HG03432 (cell line): ENCODE measurements around the gene SF3B1.
"Not testable (repeated sequence)": the region's sequence is repeated elsewhere in the genome, so short reads cannot be mapped to it uniquely, and the experiment has no call there.

Experiments used
- ATAC-seq: cut with Tn5 transposase; IDR thresholded peaks from one replicate; pipeline ENCODE4 v1.9.1; 2021; ENCODE audit warnings: mild to moderate bottlenecking, moderate library complexity; ENCODE audit not compliant: unreplicated experiment

SF3B1 gene, protein sequence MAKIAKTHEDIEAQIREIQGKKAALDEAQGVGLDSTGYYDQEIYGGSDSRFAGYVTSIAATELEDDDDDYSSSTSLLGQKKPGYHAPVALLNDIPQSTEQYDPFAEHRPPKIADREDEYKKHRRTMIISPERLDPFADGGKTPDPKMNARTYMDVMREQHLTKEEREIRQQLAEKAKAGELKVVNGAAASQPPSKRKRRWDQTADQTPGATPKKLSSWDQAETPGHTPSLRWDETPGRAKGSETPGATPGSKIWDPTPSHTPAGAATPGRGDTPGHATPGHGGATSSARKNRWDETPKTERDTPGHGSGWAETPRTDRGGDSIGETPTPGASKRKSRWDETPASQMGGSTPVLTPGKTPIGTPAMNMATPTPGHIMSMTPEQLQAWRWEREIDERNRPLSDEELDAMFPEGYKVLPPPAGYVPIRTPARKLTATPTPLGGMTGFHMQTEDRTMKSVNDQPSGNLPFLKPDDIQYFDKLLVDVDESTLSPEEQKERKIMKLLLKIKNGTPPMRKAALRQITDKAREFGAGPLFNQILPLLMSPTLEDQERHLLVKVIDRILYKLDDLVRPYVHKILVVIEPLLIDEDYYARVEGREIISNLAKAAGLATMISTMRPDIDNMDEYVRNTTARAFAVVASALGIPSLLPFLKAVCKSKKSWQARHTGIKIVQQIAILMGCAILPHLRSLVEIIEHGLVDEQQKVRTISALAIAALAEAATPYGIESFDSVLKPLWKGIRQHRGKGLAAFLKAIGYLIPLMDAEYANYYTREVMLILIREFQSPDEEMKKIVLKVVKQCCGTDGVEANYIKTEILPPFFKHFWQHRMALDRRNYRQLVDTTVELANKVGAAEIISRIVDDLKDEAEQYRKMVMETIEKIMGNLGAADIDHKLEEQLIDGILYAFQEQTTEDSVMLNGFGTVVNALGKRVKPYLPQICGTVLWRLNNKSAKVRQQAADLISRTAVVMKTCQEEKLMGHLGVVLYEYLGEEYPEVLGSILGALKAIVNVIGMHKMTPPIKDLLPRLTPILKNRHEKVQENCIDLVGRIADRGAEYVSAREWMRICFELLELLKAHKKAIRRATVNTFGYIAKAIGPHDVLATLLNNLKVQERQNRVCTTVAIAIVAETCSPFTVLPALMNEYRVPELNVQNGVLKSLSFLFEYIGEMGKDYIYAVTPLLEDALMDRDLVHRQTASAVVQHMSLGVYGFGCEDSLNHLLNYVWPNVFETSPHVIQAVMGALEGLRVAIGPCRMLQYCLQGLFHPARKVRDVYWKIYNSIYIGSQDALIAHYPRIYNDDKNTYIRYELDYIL

GRCh38 chr2:197434541-197435513, at the start of gene SF3B1:
Gene SF3B1 (minus strand): TSS chr2:197435028. CDS start chr2:197434999, 29 bp downstream.
- peak; percentile 97 for ATAC-seq

DNA sequence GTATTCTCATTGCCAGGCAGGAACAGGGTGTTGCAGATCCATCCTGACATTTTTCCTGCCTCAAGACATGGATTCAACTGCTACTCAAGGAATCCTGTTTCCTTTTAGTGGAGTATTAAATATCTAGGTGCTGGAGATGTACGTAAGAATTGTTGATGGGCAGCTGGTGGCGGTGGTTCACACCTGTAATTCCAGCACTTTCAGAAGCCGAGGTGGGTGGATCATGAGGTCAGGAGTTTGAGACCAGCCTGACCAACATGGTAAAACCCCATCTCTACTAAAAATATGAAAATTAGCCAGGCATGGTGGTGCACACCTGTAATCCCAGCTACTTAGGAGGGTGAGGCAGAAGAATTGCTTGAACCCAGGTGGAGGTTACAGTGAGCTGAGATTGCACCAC, 49.4 kb upstream of the SF3B1 start:
- not testable (repeated sequence) for ATAC-seq

DNA sequence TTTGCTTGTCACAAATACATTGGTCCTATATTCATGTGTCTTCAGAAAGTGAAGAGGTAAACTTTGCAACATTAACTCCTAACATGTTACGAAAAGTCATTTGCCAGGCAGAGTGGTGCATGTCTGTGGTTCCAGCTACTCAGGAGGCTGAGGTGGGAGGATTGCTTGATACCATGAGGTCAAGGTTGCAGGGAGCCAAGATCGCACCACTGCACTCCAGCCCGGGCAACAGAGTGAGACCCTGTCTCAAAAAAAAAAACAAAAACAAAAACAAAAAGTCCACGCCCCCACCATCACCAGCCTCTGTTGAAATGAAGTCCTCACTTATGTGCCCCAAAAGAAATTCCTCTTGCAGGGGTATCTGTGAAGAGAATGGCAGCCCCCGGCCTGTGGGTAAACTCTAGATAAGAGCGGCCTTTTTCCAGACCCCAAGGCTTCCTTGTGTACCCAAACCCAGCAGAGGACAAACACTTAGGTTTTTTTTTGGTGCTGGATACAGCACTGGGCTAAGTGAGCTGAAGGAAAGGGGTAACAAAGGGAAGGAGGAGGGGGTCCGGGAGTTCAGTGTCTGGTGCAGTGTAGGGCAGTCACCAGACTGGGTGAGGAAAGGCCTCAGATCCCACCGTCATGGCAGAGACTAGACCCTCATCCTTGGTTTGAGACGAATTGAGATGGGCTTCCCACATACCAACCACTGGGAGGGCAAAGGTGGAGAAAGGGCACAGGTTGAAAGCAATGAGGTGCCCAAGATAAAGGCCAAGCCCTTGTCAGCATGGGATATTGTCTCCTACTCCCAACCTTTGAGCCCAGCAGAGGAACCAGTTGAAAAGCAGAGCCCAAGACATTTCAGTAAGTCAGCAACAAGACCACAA, 45.6 kb upstream of the SF3B1 start:
- ATAC-seq = no peak

DNA sequence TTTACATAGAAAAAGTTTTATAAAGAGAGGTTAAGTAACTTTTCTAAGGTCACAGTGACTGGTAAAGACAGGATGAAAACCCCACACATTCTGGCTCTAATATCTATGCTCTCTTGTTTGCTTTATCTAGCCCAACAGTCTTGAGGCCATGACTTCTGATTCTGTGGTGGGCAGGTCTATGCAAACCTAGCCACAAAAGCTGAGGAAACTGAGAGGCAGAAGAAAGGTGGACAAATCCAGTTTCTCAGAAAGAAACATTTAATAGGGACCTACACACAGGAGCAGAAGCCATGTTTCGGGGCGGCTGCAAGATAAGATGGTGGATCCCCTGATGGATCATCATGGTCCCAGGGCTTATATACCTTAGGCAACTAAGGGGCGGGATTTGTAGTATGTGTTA, 43.0 kb upstream of the SF3B1 start:
- no peak for ATAC-seq

- no peak for ATAC-seq
Observed at GRCh38 chr2:197472166-197472565, 37.3 kb upstream of the SF3B1 start.

- no peak for ATAC-seq
Observed at GRCh38 chr2:197464175-197464574, 29.3 kb upstream of the SF3B1 start.

DNA sequence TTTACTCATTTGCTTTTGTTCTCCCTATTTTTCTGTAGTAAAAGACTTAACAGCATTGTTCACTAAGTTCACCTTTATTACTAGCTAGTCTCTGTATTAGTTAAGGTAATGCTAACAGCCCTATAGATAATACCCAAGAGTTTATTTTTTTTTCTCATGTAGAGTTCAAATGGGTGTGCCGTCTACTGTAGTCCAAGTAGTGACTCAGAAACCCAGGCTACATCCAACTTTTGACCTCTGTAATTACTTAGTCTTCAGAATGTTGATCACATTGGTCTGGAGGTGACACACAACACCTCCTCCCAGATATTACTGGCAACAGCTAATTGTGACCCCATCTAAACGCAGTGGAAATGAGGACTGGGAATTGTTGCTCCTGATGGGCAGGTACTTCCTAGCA, 26.2 kb upstream of the SF3B1 start:
- ATAC-seq = no peak

DNA sequence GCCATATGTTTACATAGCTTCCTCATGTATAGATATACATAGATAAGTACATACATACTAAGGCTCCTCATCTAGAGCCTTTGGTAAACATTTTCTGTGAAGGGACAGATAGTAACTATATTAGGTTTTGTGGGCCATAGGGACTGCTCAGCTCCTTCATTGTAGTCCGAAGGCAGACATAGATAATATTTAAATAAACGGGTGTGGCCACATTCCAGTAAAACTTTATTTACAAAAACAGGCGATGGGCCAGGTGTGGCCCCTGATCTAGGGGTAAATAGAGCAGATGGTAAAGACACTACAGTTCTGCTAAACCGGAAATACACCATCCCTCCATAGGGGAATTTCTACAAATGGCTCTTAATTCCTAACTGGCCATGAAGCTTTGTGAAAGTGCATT, 25.8 kb upstream of the SF3B1 start:
- no peak for ATAC-seq

DNA sequence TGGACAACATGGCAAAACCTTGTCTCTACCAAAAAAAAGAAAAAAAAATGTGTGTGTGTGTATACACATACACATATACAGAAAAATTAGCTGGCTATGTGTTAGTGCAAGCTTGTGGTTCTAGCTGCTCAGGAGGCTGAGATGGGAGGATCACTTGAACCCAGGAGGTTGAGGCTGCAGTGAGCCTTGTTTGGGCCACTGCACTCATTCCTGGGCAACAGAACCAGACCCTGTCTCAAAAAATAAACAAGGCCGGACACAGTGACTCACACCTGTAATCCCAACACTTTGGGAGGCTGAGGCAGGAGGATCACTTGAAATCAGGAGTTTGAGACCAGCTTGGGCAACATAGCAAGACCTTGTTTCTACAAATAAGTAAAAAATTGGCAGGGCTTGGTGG, 20.6 kb upstream of the SF3B1 start:
- no peak for ATAC-seq

- ATAC-seq = no peak
Observed at GRCh38 chr2:197454923-197455322, 20.1 kb upstream of the SF3B1 start.

GRCh38 chr2:197453914-197454398, 19.1 kb upstream of the SF3B1 start:
- peak; percentile 37 for ATAC-seq

DNA sequence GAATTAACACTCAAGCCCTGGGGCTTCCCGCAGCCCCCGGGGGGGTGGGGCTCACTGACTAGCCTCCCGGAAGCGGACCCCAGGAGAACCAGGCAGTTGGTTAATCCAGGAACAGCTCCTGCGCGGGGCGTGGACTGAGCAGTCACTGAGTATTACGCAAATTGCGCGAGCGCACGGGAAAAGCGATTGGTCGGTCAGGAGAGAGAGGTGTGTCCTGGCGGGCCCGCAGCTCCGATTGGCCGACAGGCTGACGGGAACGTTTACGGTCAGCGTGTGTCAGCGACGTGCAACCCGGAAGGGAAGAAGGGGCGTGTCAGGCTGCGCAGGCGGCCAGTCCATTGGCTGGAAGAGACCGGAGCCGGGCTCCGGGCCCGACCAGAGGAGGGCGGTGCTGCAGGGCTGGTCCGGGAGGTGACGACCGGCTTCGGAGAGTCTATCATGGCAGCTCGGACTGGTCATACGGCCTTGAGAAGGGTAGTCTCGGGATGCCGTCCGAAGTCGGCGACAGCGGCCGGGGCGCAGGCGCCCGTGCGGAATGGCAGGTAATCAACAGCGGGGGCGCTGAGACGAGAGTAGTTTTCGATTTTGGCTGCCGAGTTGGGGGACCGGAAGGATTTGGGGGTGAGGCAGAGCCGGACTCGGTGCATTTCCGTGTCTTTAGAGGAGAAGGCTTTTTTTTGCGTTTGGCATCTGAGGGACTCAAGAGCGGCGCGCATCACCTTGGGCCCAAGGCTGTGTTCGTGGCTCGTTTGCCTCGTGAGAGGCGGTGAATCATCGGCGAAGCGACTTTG, 18.5 kb upstream of the SF3B1 start, which contains the start of gene COQ10B:
Gene COQ10B, plus strand, starts transcription at position 430 of the 791 bp plus-strand sequence. Its CDS starts 9 bp downstream, at position 439.
- peak; percentile 95 for ATAC-seq

GRCh38 chr2:197452754-197453122, 17.9 kb upstream of the SF3B1 start:
- ATAC-seq = no peak

- ATAC-seq = not testable (repeated sequence)
Observed at GRCh38 chr2:197450935-197451358, 16.1 kb upstream of the SF3B1 start.

DNA sequence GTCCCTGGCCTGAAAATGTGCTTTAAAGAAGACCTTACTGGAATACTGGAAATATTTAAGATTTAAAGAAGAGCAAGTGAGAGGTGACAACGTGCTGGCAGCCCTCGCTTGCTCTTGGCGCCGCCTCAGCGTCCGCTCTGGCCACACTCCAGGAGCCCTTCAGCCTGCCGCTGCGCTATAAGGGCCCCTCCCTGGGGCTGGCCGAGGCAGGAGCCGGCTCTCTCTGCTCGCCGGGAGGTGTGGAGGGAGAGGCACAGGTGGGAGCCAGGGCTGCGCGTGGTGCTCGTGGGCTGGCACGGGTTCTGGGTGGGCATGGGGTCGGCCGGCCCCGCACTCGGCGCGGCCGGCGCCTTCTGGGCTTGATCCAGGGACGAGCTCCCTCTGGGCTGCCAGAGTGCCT, 15.6 kb upstream of the SF3B1 start:
- no peak for ATAC-seq

DNA sequence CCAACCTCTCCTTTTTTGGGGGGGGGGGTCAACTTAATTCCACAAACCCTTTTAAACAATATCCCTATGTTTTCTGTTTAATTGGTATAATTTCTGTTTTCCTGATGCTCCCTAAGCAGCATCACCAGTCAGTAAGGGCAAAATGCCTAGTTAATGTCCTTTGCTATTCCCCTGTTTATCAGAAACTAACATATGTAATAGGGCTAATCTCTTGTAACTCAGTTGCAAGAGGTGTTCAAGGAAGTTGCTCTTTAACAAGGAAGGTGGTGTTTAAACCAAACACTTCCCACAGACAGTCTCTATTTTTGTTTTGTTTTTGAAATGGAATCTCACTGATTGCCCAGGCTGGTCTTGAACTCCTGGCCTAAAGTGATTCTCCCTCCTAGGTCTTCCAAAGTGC, 12.0 kb upstream of the SF3B1 start:
- no peak for ATAC-seq

- ATAC-seq = no peak
Observed at GRCh38 chr2:197445746-197446145, 10.9 kb upstream of the SF3B1 start.

DNA sequence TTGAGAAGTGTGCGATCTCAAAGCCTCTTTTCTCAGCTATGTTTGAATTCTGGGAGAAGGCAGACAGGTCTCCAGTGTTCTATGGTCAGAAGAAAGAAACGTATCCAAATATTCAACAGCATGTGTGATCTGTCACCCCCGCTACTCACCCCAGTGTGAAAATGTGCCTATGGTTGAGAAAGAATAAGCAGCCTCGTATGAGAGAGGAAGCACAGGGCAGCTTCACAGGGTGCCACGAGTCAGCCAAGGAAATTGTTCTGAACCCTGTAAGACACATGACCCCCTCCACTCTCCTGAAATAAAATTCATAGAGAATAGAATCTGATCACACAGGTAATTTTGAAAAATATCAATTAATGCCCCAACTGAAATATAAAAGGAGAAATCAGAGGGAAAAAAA, 8.0 kb upstream of the SF3B1 start:
- no peak for ATAC-seq
